ENCODE results near the gene RCOR1. TPM values are rescaled to one million over a fixed set of nuclear protein-coding genes. Genes with fewer than 3 reads are reported as not detected.

The RCOR1 gene
- total and polyA plus RNA-seq, 10 donors: 3.7 to 30.6 (median 21.1) TPM

DNA sequence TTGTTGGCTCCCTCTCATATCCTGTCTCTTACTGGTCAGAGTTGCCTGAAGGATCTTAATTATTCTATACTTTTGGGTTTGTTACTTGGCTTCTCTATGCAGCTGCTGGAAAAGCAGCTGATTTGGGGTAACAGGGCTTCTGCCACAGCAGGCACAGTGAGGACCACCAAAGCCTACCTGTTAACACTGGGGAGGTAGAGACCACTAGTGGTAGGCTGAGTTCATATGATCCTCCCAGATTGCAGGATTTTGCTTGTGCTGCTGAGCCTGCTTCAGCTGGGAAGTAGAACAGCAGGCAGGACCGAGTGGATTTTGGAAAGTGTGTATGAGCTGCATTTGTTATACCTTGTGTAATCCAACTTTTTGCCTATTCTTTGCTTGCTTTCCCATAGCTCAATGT, 34.1 kb downstream of the RCOR1 start:
- no peak overlapping the region for H3K27ac ChIP-seq
- intact Hi-C loops (cut with DNase I; ENCODE audit: low total_unique reads): no loop called here
- no peak for DNase-seq
- H3K36me3 ChIP-seq: peaks cover 0 to 13% (median 0%) of the 10 kb centered on the region in 6 donors
- H3K27me3 ChIP-seq (replicated peaks in 1 of 7): no peaks in the 10 kb centered on the region
- H3K9me3 ChIP-seq: no peaks in the 10 kb centered on the region
- H3K4me3 ChIP-seq: no peak overlapping the region
- TF ChIP-seq POLR2AphosphoS5 (IDR thresholded peaks at IDR 0.05): no peak
- no peak for TF ChIP-seq POLR2A (IDR thresholded peaks at IDR 0.05)
- TF ChIP-seq, protein P1, sequence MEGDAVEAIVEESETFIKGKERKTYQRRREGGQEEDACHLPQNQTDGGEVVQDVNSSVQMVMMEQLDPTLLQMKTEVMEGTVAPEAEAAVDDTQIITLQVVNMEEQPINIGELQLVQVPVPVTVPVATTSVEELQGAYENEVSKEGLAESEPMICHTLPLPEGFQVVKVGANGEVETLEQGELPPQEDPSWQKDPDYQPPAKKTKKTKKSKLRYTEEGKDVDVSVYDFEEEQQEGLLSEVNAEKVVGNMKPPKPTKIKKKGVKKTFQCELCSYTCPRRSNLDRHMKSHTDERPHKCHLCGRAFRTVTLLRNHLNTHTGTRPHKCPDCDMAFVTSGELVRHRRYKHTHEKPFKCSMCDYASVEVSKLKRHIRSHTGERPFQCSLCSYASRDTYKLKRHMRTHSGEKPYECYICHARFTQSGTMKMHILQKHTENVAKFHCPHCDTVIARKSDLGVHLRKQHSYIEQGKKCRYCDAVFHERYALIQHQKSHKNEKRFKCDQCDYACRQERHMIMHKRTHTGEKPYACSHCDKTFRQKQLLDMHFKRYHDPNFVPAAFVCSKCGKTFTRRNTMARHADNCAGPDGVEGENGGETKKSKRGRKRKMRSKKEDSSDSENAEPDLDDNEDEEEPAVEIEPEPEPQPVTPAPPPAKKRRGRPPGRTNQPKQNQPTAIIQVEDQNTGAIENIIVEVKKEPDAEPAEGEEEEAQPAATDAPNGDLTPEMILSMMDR (IDR thresholded peaks at IDR 0.05 in 8 of 11, conservative IDR thresholded peaks at IDR 0.05 in 3 of 11): no peak
- WGBS, 5 donors: 75 to 95% (median 92%) methylated on average over 1 of the region's 1 CpG
- peaks cover 3 to 88% (median 39%) of the 10 kb centered on the region in 6 donors for H3K4me1 ChIP-seq

DNA sequence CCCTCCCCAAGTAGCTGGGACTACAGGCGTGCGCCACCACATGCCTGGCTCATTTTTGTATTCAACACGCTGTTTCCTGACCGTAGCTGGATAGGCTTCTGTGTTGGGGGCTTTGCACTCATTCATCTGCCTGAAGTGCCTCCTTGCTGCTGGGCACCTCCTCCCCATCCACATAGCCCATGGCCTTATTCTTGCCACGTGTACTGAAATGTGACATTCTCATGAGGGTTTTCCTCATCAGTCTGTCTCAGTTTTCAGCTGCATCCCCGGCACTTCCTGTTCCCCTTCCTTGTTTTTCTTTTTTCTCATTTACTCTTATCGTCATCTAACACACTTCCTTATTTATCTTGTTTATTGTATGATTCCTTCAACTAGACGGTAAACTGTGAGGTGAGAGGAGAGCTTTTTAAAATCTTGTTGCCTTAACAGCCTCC, 36.6 kb downstream of the RCOR1 start:
- DNase-seq: no peak

DNA sequence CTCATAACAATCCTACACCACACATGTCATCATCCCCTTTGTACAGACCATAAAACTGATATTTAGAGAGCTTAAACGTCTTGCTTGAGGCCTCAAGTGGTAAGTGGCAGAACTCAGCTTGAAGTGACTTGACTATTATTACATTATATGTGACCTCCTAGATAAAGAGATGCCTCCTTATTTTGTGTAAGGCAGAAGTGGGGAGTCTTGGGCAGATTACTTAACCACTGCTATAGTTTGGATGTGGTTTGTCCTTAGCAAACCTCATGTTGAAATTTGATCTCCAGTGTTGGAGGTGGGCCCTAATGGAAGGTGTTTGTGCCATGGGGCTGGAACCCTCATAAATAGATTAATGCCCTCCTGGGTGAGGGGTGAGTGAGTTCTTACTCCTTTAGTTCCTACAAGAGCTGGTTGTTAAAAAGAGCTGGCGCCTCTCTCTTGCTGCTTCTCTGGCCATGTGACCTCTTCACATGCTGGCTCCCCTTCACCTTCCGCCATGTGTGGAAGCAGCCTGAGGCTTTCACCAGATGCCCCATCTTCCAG, 37.4 kb downstream of the RCOR1 start:
- H3K27ac ChIP-seq: peak overlapping the region in 7 of 8 donors; percentile 0 to 76 (median 68)

More for the DNA sequence above, 36.6 kb downstream of the RCOR1 start:
- TF ChIP-seq POLR2AphosphoS5 (IDR thresholded peaks at IDR 0.05) (peak in 1 of 3 donors; percentile 51), POLR2A (IDR thresholded peaks at IDR 0.05) (no peak)
- Histone ChIP-seq H3K27me3 (replicated peaks in 1 of 7) (no peaks in the 10 kb centered on the region), H3K36me3 (peaks cover 0 to 13% (median 0%) of the 10 kb centered on the region in 6 donors), H3K9me3 (no peaks in the 10 kb centered on the region), H3K4me3 (no peak overlapping the region), H3K27ac (peak overlapping the region in 7 of 8 donors; percentile 0 to 76 (median 68)), H3K4me1 (peaks cover 3 to 84% (median 26%) of the 10 kb centered on the region in 6 donors)
- 51 to 59% (median 58%) methylated on average over 8 of the region's 8 CpGs for WGBS, 5 donors
- intact Hi-C loops (cut with DNase I; ENCODE audit: low total_unique reads): no loop called here

DNA sequence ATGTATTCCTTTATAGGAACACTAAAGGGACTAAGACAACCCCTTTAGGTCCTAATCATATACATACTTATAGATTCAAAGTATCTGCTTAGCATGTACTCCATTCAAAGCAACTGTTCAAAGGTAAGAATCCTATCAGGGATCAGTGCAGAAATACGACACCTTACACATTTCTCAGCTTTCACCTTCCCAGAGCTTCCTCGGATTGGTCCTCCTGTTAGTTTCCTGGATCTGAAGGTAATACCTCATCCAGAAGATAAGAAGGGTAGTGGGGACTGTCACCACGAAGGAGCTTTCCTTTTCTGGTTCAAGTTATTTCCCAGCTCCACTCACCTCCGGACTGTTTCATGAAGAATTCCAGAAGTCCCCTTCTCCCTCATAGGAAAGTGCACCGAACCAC, 38.0 kb downstream of the RCOR1 start:
- peaks cover 0 to 13% (median 0%) of the 10 kb centered on the region in 6 donors for H3K36me3 ChIP-seq
- H3K9me3 ChIP-seq: no peaks in the 10 kb centered on the region
- intact Hi-C loops (cut with DNase I; ENCODE audit: low total_unique reads): no loop called here
- peaks cover 3 to 73% (median 26%) of the 10 kb centered on the region in 6 donors for H3K4me1 ChIP-seq
- TF ChIP-seq POLR2AphosphoS5 (IDR thresholded peaks at IDR 0.05): no peak
- H3K27me3 ChIP-seq (replicated peaks in 1 of 7): no peaks in the 10 kb centered on the region
- DNase-seq: no peak
- H3K4me3 ChIP-seq: no peak overlapping the region
- H3K27ac ChIP-seq: peak overlapping the region in 4 of 8 donors; percentile 47 to 76 (median 69)
- WGBS, 5 donors: 79 to 87% (median 87%) methylated on average over 5 of the region's 5 CpGs

More for the DNA sequence above, 37.4 kb downstream of the RCOR1 start:
- Histone ChIP-seq H3K4me3 (no peak overlapping the region), H3K36me3 (peaks cover 0 to 13% (median 0%) of the 10 kb centered on the region in 6 donors), H3K4me1 (peaks cover 3 to 77% (median 26%) of the 10 kb centered on the region in 6 donors), H3K9me3 (no peaks in the 10 kb centered on the region), H3K27me3 (replicated peaks in 1 of 7) (no peaks in the 10 kb centered on the region)
- DNase-seq: no peak
- WGBS, 5 donors: 70 to 82% (median 78%) methylated on average over 3 of the region's 3 CpGs
- intact Hi-C loops (cut with DNase I; ENCODE audit: low total_unique reads): no loop called here
- TF ChIP-seq POLR2A (IDR thresholded peaks at IDR 0.05): no peak
- TF ChIP-seq POLR2AphosphoS5 (IDR thresholded peaks at IDR 0.05): no peak
- TF ChIP-seq, protein P1 (IDR thresholded peaks at IDR 0.05 in 8 of 11, conservative IDR thresholded peaks at IDR 0.05 in 3 of 11): no peak

DNA sequence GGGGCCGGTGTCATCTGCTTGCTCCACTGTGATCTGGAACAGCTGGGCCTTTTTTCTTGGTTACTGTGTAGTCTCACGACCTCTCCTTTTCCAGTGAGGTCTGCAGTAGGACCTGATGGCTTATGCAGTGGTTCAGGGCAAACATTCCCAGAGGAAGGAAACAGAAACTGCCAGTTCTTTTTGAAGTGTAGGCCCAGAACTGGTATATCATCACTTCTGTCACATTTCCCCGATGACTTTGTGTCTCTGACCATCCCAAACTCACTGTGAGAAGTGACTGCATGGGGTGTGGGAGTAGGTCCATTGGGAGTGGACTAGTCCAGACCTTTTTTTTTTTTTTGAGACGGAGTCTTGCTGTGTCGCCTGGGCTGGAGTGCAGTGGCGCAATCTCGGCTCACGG, 38.4 kb downstream of the RCOR1 start:
- intact Hi-C loops (cut with DNase I; ENCODE audit: low total_unique reads): no loop called here
- H3K36me3 ChIP-seq: peaks cover 0 to 13% (median 0%) of the 10 kb centered on the region in 6 donors
- WGBS, 5 donors: 72 to 91% (median 81%) methylated on average over 8 of the region's 8 CpGs
- no peak for DNase-seq
- H3K4me1 ChIP-seq: peaks cover 3 to 68% (median 26%) of the 10 kb centered on the region in 6 donors
- no peaks in the 10 kb centered on the region for H3K27me3 ChIP-seq (replicated peaks in 1 of 7)
- H3K4me3 ChIP-seq: no peak overlapping the region
- peak overlapping the region in 1 of 8 donors; percentile 76 for H3K27ac ChIP-seq
- TF ChIP-seq, protein P1 (IDR thresholded peaks at IDR 0.05 in 8 of 11, conservative IDR thresholded peaks at IDR 0.05 in 3 of 11): no peak
- TF ChIP-seq POLR2AphosphoS5 (IDR thresholded peaks at IDR 0.05): no peak
- no peak for TF ChIP-seq POLR2A (IDR thresholded peaks at IDR 0.05)
- H3K9me3 ChIP-seq: no peaks in the 10 kb centered on the region
